Nephron progenitor cell (in vitro differentiated cells): Measurements from ENCODE around the gene RFX2.

Experiments used
- DNase-seq: peaks from one replicate; pipeline ENCODE4 v3.0.0; 2021
- H3K27ac Mint-ChIP-seq: 2 replicates; pipeline ENCODE4 v1.8.0; 2021; ENCODE audit warnings: mild to moderate bottlenecking, moderate library complexity, mixed read lengths
- H3K27me3 Mint-ChIP-seq: 2 replicates; pipeline ENCODE4 v1.8.0; 2021; ENCODE audit warnings: mild to moderate bottlenecking, low read depth, mixed read lengths; ENCODE audit not compliant: poor library complexity
- H3K36me3 Mint-ChIP-seq: 2 replicates; pipeline ENCODE4 v1.8.0; 2021; ENCODE audit warnings: low read depth, mixed read lengths
- H3K4me1 Mint-ChIP-seq: 2 replicates; pipeline ENCODE4 v1.8.0; 2021; ENCODE audit warnings: mixed read lengths
- H3K4me3 Mint-ChIP-seq: 2 replicates; pipeline ENCODE4 v1.8.0; 2021; ENCODE audit warnings: mild to moderate bottlenecking, moderate library complexity, mixed read lengths
- H3K9me3 Mint-ChIP-seq: 2 replicates; pipeline ENCODE4 v1.8.0; 2021; ENCODE audit warnings: mild to moderate bottlenecking, moderate library complexity, mixed read lengths
- CTCF ChIP-seq: fragments of 200-600 bp; sonication (generic); IDR thresholded peaks from 2 replicates; pipeline ENCODE4 v1.5.0; 2021; ENCODE audit warnings: antibody characterized with exemption

RFX2 gene

GRCh38 chr19:6066661-6067646 is 43.3 kb downstream of the RFX2 start:
- peaks cover 5% of the 10 kb centered on the region for H3K36me3 Mint-ChIP-seq
- H3K9me3 Mint-ChIP-seq = peaks cover 15% of the 10 kb centered on the region
- TF ChIP-seq CTCF = no peak
- peaks cover 63% of the 10 kb centered on the region for H3K4me1 Mint-ChIP-seq
- DNase-seq = peak; percentile 85
- peaks cover 35% of the 10 kb centered on the region for H3K27me3 Mint-ChIP-seq
- no peak overlapping the region for H3K4me3 Mint-ChIP-seq
- H3K27ac Mint-ChIP-seq = peak overlapping the region; percentile 100

- peaks cover 74% of the 10 kb centered on the region for H3K4me1 Mint-ChIP-seq
- peaks cover 19% of the 10 kb centered on the region for H3K9me3 Mint-ChIP-seq
- H3K4me3 Mint-ChIP-seq = peak overlapping the region; percentile 39
- peaks cover 33% of the 10 kb centered on the region for H3K27me3 Mint-ChIP-seq
- TF ChIP-seq CTCF = no peak
- peak; percentile 33 for DNase-seq
- H3K36me3 Mint-ChIP-seq = peaks cover 5% of the 10 kb centered on the region
- peak overlapping the region; percentile 100 for H3K27ac Mint-ChIP-seq
Observed at GRCh38 chr19:6065685-6066374, 44.5 kb downstream of the RFX2 start.

DNA sequence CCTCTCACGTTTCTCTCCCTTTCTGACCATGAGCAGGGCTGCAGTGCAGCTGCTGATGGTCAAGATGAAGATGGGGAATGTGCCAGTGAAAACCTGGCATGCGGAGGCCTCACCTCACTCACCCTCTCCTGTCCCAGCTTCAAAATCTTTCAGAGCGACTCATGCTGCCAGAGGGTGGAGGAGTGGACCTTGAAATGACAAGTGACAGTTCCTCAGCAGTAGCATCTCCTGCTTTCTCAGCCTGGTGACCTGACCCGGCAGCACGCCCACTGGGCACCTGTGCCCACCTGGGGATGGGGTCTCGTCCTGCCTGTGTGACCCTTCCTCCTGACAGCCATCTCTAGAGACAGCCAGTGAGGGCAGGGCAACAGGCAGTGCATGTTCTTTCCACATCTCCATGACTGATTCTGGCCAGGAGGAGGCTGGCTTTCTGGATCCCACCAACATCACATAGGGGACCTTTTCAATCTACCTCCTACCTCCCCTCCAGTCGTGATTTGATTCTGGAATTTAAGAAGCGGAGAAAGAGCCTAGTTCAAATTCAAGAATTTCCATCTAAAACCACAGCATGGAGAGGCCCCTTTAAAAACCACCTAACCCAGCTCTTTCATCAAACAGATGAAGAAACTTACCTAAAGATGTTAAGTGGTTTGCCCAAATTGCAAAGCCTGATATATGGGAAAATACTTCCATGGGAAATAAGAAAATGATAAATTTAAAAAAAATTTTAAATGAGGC is 45.8 kb downstream of the RFX2 start:
- Mint-ChIP-seq H3K9me3 (peaks cover 29% of the 10 kb centered on the region), H3K4me3 (no peak overlapping the region), H3K4me1 (peaks cover 86% of the 10 kb centered on the region), H3K27me3 (peaks cover 26% of the 10 kb centered on the region), H3K36me3 (peaks cover 16% of the 10 kb centered on the region), H3K27ac (peak overlapping the region; percentile 76)
- no peak for DNase-seq
- TF ChIP-seq CTCF = no peak

DNA sequence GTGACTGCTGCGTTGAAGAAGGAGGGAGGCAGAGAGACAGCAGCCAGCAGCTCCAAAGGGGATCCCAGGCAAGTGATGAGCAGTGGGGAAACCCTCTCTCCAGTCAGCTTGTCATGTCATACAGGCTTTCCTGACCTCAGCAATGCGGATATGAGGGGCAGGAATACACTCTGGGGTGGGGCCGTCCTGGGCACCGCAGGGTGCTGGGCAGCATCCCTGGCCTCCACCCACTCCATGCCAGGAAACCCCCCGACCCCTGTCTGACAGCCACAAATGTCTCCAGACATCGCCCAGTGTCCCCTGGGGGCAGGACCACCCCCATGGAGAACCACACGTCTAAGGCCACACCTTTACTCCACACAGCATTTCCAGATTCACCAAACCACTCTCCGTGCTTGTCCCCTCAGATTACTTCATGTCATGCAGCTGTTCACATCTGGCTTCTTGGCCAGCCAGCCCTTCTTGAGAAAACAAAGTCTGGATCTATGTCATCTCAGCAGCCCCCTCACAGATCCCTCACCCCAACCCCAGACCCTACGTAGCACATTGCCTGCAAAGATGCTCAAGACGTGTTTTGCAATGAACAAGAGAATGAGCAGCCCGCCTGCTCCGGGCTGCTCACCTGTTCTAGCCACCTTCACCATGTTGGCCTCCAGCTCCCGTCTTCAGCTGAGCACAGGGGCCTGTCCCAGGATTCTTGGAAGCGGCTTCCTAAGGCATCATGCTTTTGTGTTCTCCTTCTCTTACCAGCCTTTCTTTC is 46.5 kb downstream of the RFX2 start:
- Mint-ChIP-seq H3K27me3 (peaks cover 20% of the 10 kb centered on the region), H3K36me3 (peaks cover 17% of the 10 kb centered on the region), H3K27ac (no peak overlapping the region), H3K9me3 (peaks cover 22% of the 10 kb centered on the region), H3K4me1 (peaks cover 86% of the 10 kb centered on the region), H3K4me3 (no peak overlapping the region)
- DNase-seq = no peak
- TF ChIP-seq CTCF = no peak

DNA sequence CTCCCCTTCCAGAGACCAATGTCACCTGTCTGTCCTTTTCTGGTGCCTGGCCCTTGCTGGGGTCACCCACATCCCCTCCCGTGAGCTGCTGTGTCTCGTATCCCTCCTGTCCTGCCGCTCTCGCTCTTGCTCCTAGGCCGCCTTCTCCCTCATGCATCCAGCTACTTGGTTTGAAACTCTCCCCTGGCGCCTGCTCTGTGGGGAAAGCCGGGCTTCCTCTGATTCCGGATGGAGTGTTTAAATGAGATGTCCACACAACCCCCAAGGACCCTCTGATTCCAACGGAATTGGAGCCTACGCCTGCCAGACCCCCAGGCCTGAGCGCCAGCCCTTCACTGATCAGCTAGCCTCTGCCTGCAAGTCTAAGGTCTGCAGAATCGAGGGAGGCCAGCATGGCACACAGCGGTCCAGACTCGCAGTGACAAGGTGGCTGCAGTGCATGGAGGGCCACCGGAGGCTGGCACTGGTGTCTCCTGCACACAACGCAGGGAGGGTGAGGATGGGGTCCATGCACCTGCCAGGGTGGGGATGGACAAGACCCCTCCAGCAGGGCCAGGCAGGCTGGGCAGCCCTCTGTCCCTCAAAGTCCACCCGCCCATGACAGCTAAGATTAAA is 47.2 kb downstream of the RFX2 start:
- Mint-ChIP-seq H3K27me3 (peaks cover 17% of the 10 kb centered on the region), H3K9me3 (peaks cover 18% of the 10 kb centered on the region), H3K4me1 (peaks cover 88% of the 10 kb centered on the region), H3K27ac (no peak overlapping the region), H3K4me3 (no peak overlapping the region), H3K36me3 (peaks cover 13% of the 10 kb centered on the region)
- DNase-seq = no peak
- TF ChIP-seq CTCF = no peak
